Upper lobe of left lung (tissue), 6 donors: ENCODE measurements around the gene WDR46. TPM values are rescaled to one million over a fixed set of nuclear protein-coding genes. Genes with fewer than 3 reads are reported as not detected.

Source experiments
- ATAC-seq, 2 donors: fragments of 200-7000 bp; cut with Tn5 transposase; one replicate each; pipeline ENCODE4 v1.9.1; 2022; ENCODE audit warnings: mild to moderate bottlenecking in 2 of 2, moderate library complexity in 2 of 2; ENCODE audit not compliant: low FRiP score in 2 of 2
- DNase-seq, 2 donors: peaks; one replicate each; pipeline ENCODE4 v3.0.0-alpha.2; 2019 to 2020
- H3K27ac ChIP-seq, 4 donors: fragments of 200-600 bp; sonication (generic); one replicate each; pipeline ENCODE4 v1.5.1; 2016 to 2019
- H3K27me3 ChIP-seq, 4 donors: fragments of 200-600 bp; sonication (generic); one replicate each; pipeline ENCODE4 v1.5.1; 2017 to 2019
- H3K36me3 ChIP-seq, 4 donors: fragments of 200-600 bp; sonication (generic); one replicate each; pipeline ENCODE4 v1.5.1; 2016 to 2019
- H3K4me1 ChIP-seq, 4 donors: fragments of 200-600 bp; sonication (generic); one replicate each; pipeline ENCODE4 v1.5.1; 2018 to 2019
- H3K4me3 ChIP-seq, 4 donors: fragments of 200-600 bp; sonication (generic); one replicate each; pipeline ENCODE4 v1.5.1; 2017 to 2019; ENCODE audit warnings: mild to moderate bottlenecking in 2 of 4, moderate library complexity in 1 of 4
- H3K9me3 ChIP-seq, 4 donors: fragments of 200-600 bp; sonication (generic); one replicate each; pipeline ENCODE4 v1.5.1; 2018 to 2019
- CTCF ChIP-seq, 6 experiments: fragments of 450-650 bp in 4 of 6; fragments of 200-600 bp in 2 of 6; sonication (generic) in 2 of 6; IDR thresholded peaks; one replicate each; pipeline ENCODE4 v1.5.1; 2016 to 2019; ENCODE audit warnings: antibody characterized with exemption in 6 of 6
- EP300 ChIP-seq, 4 donors: sonication (generic); formaldehyde crosslinking; IDR thresholded peaks; one replicate each; pipeline ENCODE4 v1.5.1; 2017; ENCODE audit warnings: antibody characterized with exemption in 4 of 4, control low read depth in 2 of 4
- POLR2A ChIP-seq, 4 donors: fragments of 450-650 bp; IDR thresholded peaks; one replicate each; pipeline ENCODE4 v1.5.1; 2016 to 2017; ENCODE audit warnings: antibody characterized with exemption in 4 of 4, mild to moderate bottlenecking in 2 of 4
- POLR2AphosphoS5 ChIP-seq, 2 donors: sonication (generic); formaldehyde crosslinking; IDR thresholded peaks; one replicate each; pipeline ENCODE4 v1.5.1; 2017; ENCODE audit warnings: antibody characterized with exemption in 2 of 2
- WGBS, 2 donors: methylation state at CpG; one replicate each; pipeline ENCODE4 v1.1.5; 2017 to 2018; 5-methylcytosine and 5-hydroxymethylcytosine counted together
- total RNA-seq, 6 donors: library from RNA; depleted of rRNA in 4 of 6; stranded (reverse); fragments of >200 nt in 4 of 6; gene quantifications; one replicate each; pipeline versions ENCODE4 v1.1.0 to v1.2.1, GENCODE V29; 2016 to 2021
- donor health status: DM: no; HTN: no; CAD: no; lungs with moderate emphysema.
- donor health status: DM: no; HTN: yes; CAD: no; lungs with severe emphysema.

WDR46 gene
- total RNA-seq, 6 donors from 2014 or later: 21.1 to 50.3 (median 41.7) TPM

GRCh38 chr6:33314515-33314942, 25.5 kb upstream of the WDR46 start:
- H3K27me3 ChIP-seq: no peaks in the 10 kb centered on the region
- WGBS, 2 donors: 0 to 2% methylated on average over 10 of the region's 10 CpGs
- H3K27ac ChIP-seq: peak overlapping the region; percentile 94 to 99 (median 98)
- peak overlapping the region in 3 of 4 donors; percentile 71 to 84 (median 78) for H3K4me3 ChIP-seq
- no peaks in the 10 kb centered on the region for H3K9me3 ChIP-seq
- TF ChIP-seq POLR2AphosphoS5 (IDR thresholded peaks at IDR 0.05) (peak; percentile 38 to 63), EP300 (IDR thresholded peaks at IDR 0.05) (peak in 1 of 4 donors; percentile 30), POLR2A (IDR thresholded peaks at IDR 0.05) (no peak), CTCF (IDR thresholded peaks at IDR 0.05) (no peak)
- peaks cover 45 to 66% (median 56%) of the 10 kb centered on the region in 4 donors for H3K4me1 ChIP-seq
- peaks cover 0 to 35% (median 25%) of the 10 kb centered on the region in 4 donors for H3K36me3 ChIP-seq
- ATAC-seq (peak; percentile 60 to 71), DNase-seq (peak in 1 of 2 donors; percentile 87)

GRCh38 chr6:33313709-33314514, 24.9 kb upstream of the WDR46 start, which contains the start of gene TAPBP:
Gene TAPBP, minus strand, starts transcription at chr6:33314078. Its CDS starts 37 bp downstream, at chr6:33314041.
- Histone ChIP-seq H3K9me3 (no peaks in the 10 kb centered on the region), H3K4me1 (peaks cover 44 to 63% (median 52%) of the 10 kb centered on the region in 4 donors), H3K27ac (peak within 1 kb of the TSS; percentile 94 to 99 (median 98)), H3K4me3 (peak within 1 kb of the TSS; percentile 71 to 85 (median 81)), H3K27me3 (no peaks in the 10 kb centered on the region), H3K36me3 (peaks cover 0 to 34% (median 19%) of the 10 kb centered on the region in 4 donors)
- ATAC-seq (peak; percentile 7 to 51), DNase-seq (peak; percentile 81 to 90)
- TF ChIP-seq CTCF (IDR thresholded peaks at IDR 0.05): no peak
- peak; percentile 93 for TF ChIP-seq POLR2AphosphoS5 (IDR thresholded peaks at IDR 0.05)
- TF ChIP-seq EP300 (IDR thresholded peaks at IDR 0.05): peak in 1 of 4 donors; percentile 26
- TF ChIP-seq POLR2A (IDR thresholded peaks at IDR 0.05): peak in 3 of 4 donors; percentile 44 to 81 (median 58)
- 0% methylated on average over 33 to 45 of the region's 47 CpGs for WGBS, 2 donors

- TF ChIP-seq POLR2AphosphoS5 (IDR thresholded peaks at IDR 0.05) (peak in 1 of 2 donors; percentile 26), EP300 (IDR thresholded peaks at IDR 0.05) (no peak), CTCF (IDR thresholded peaks at IDR 0.05) (peak in 1 of 6 experiments; percentile 1), POLR2A (IDR thresholded peaks at IDR 0.05) (no peak)
- Histone ChIP-seq H3K4me1 (peaks cover 38 to 59% (median 45%) of the 10 kb centered on the region in 4 donors), H3K27me3 (no peaks in the 10 kb centered on the region), H3K4me3 (peak overlapping the region; percentile 71 to 85 (median 81)), H3K27ac (peak overlapping the region; percentile 94 to 99 (median 98)), H3K36me3 (peaks cover 0 to 34% (median 14%) of the 10 kb centered on the region in 4 donors), H3K9me3 (no peaks in the 10 kb centered on the region)
- DNase-seq: peak; percentile 77 to 89
- WGBS, 2 donors: 0 to 1% methylated on average over 26 to 32 of the region's 33 CpGs
- ATAC-seq: peak; percentile 2 to 33
These were observed 24.2 kb upstream of the WDR46 start for GRCh38 chr6:33313105-33313708.

- ATAC-seq: peak; percentile 14 to 56
- DNase-seq: peak; percentile 77 to 96
- Histone ChIP-seq H3K9me3 (no peaks in the 10 kb centered on the region), H3K27me3 (no peaks in the 10 kb centered on the region), H3K4me1 (peaks cover 38 to 57% (median 44%) of the 10 kb centered on the region in 4 donors), H3K27ac (peak overlapping the region; percentile 94 to 99 (median 98)), H3K4me3 (peak overlapping the region; percentile 71 to 85 (median 81)), H3K36me3 (peaks cover 0 to 37% (median 14%) of the 10 kb centered on the region in 4 donors)
- TF ChIP-seq POLR2AphosphoS5 (IDR thresholded peaks at IDR 0.05): peak; percentile 4 to 12
- TF ChIP-seq EP300 (IDR thresholded peaks at IDR 0.05): no peak
- peak in 1 of 6 experiments; percentile 3 for TF ChIP-seq CTCF (IDR thresholded peaks at IDR 0.05)
- no peak for TF ChIP-seq POLR2A (IDR thresholded peaks at IDR 0.05)
- WGBS, 2 donors: 7 to 12% methylated on average over 28 to 29 of the region's 29 CpGs
These were observed 23.5 kb upstream of the WDR46 start for GRCh38 chr6:33312361-33313104.
